H1 (cell line): ENCODE results near the gene VPS35L.

Experiments used
- BRCA1 ChIP-seq: IDR thresholded peaks from 2 replicates; pipeline ENCODE4 v1.6.1; 2012; ENCODE audit warnings: low read depth, low read length, improper control_type of control experiment
- CEBPB ChIP-seq: IDR thresholded peaks from 2 replicates; pipeline ENCODE4 v1.6.1; 2012; ENCODE audit warnings: low read depth, low read length
- CREB1 ChIP-seq: IDR thresholded peaks from 2 replicates; pipeline ENCODE4 v1.6.1; 2012; ENCODE audit warnings: inconsistent platforms
- EP300 ChIP-seq, 2 experiments: IDR thresholded peaks; 1 replicate in 1 of 2; 2 replicates in 1 of 2; pipeline ENCODE4 v1.6.1; 2011 to 2012; ENCODE audit warnings: low read depth in 2 of 2, low read length in 2 of 2, mild to moderate bottlenecking in 2 of 2, borderline replicate concordance in 1 of 2, inconsistent platforms in 1 of 2, moderate library complexity in 1 of 2
- EZH2 ChIP-seq: fragments of 200-600 bp; sonication (generic); IDR thresholded peaks from 2 replicates; pipeline ENCODE4 v1.7.1; 2012; ENCODE audit warnings: low read depth, mild to moderate bottlenecking, moderate library complexity, low read length, inconsistent platforms; ENCODE audit not compliant: severe bottlenecking
- GABPA ChIP-seq: IDR thresholded peaks from 2 replicates; pipeline ENCODE4 v1.6.1; 2011; ENCODE audit warnings: mild to moderate bottlenecking, low read length, moderate library complexity, borderline replicate concordance; ENCODE audit not compliant: insufficient read depth
- HDAC2 ChIP-seq, 2 experiments: fragments of 300-600 bp in 1 of 2; sonication (generic) in 1 of 2; IDR thresholded peaks; 2 replicates each; pipeline ENCODE4 v1.6.1; 2011 to 2012; ENCODE audit warnings: low read depth in 2 of 2, low read length in 2 of 2, mild to moderate bottlenecking in 2 of 2, moderate library complexity in 2 of 2, borderline replicate concordance in 1 of 2, inconsistent platforms in 1 of 2
- POLR2AphosphoS5 ChIP-seq: IDR thresholded peaks from 2 replicates; pipeline ENCODE4 v1.6.1; 2011; ENCODE audit warnings: low read depth, low read length
- RAD21 ChIP-seq, 2 experiments: IDR thresholded peaks in 1 of 2; conservative IDR thresholded peaks in 1 of 2; 2 replicates each; pipeline ENCODE4 v1.6.1; 2011; ENCODE audit warnings: low read depth in 2 of 2, low read length in 2 of 2, improper control_type of control experiment in 1 of 2, inconsistent platforms in 1 of 2, mild to moderate bottlenecking in 1 of 2, moderate library complexity in 1 of 2
- RFX5 ChIP-seq: IDR thresholded peaks from 2 replicates; pipeline ENCODE4 v1.6.1; 2011; ENCODE audit warnings: low read depth, low read length, improper control_type of control experiment, borderline replicate concordance
- RNF2 ChIP-seq: fragments of 200-900, 300-1000 bp; sonication (generic); IDR thresholded peaks from 2 replicates; pipeline ENCODE4 v1.7.1; 2016; ENCODE audit warnings: borderline replicate concordance, low read depth, mild to moderate bottlenecking, antibody characterized with exemption, low read length; ENCODE audit not compliant: poor library complexity, severe bottlenecking; ENCODE audit errors: missing control alignments
- TEAD4 ChIP-seq: IDR thresholded peaks from 2 replicates; pipeline ENCODE4 v1.6.1; 2012; ENCODE audit warnings: low read depth, low read length, inconsistent platforms, mixed read lengths
- TF ChIP-seq, protein P1 (sequence below): fragments of 300-600 bp; sonication (generic); IDR thresholded peaks from 2 replicates; pipeline ENCODE4 v1.7.1; 2012; ENCODE audit warnings: low read length, moderate library complexity, mild to moderate bottlenecking, inconsistent platforms; ENCODE audit not compliant: insufficient replicate concordance
- TF ChIP-seq, protein P2 (sequence below): IDR thresholded peaks from 2 replicates; pipeline ENCODE4 v1.6.1; 2011; ENCODE audit warnings: low read length, improper control_type of control experiment

DNA sequence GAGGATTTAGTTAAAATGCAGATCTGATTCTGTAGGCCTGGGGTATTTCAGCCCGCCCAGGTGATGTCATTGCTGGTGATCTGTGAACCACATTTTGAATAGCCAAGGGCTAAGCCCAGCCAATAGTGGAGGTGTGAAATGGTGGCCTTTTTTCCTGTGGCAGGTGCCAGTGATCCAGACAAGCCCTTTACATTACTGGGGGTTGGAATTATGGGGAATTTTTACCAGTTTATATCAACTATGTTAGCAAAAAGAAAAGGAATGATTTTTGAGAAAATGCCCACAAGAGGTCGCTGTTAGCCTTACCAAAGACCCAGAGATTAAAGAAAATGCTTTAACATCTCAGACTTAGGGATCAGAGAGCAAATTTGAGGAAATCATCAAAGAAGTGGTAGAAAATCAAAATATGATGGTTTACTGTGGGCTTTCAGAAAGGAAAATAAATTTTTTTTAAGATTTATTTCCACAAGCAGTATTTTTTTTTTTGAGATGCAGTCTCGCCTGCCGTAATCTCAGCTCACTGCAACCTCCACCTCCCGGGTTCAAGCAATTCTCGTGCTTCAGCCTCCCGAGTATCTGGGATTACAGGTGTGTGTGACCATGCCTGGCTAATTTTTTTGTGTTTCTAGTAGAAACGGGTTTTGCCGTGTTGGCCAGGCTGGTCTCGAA is 3.9 kb downstream of the VPS35L start:
- TF ChIP-seq EP300 (IDR thresholded peaks at IDR 0.05; ENCODE audit: borderline replicate concordance in 1 of 2, low read depth in 2 of 2, low read length in 2 of 2) (no peak), POLR2AphosphoS5 (no peak), RFX5 (no peak), EZH2 (no peak), RAD21 (IDR thresholded peaks at IDR 0.05 in 1 of 2, conservative IDR thresholded peaks at IDR 0.05 in 1 of 2; ENCODE audit: low read depth in 2 of 2, low read length in 2 of 2) (peak; percentile 56 to 63), CREB1 (no peak), BRCA1 (no peak), CEBPB (no peak), HDAC2 (IDR thresholded peaks at IDR 0.05; ENCODE audit: borderline replicate concordance in 1 of 2, low read depth in 2 of 2, low read length in 2 of 2) (no peak), GABPA (no peak), RNF2 (no peak), TEAD4 (no peak)
- TF ChIP-seq, protein P1, sequence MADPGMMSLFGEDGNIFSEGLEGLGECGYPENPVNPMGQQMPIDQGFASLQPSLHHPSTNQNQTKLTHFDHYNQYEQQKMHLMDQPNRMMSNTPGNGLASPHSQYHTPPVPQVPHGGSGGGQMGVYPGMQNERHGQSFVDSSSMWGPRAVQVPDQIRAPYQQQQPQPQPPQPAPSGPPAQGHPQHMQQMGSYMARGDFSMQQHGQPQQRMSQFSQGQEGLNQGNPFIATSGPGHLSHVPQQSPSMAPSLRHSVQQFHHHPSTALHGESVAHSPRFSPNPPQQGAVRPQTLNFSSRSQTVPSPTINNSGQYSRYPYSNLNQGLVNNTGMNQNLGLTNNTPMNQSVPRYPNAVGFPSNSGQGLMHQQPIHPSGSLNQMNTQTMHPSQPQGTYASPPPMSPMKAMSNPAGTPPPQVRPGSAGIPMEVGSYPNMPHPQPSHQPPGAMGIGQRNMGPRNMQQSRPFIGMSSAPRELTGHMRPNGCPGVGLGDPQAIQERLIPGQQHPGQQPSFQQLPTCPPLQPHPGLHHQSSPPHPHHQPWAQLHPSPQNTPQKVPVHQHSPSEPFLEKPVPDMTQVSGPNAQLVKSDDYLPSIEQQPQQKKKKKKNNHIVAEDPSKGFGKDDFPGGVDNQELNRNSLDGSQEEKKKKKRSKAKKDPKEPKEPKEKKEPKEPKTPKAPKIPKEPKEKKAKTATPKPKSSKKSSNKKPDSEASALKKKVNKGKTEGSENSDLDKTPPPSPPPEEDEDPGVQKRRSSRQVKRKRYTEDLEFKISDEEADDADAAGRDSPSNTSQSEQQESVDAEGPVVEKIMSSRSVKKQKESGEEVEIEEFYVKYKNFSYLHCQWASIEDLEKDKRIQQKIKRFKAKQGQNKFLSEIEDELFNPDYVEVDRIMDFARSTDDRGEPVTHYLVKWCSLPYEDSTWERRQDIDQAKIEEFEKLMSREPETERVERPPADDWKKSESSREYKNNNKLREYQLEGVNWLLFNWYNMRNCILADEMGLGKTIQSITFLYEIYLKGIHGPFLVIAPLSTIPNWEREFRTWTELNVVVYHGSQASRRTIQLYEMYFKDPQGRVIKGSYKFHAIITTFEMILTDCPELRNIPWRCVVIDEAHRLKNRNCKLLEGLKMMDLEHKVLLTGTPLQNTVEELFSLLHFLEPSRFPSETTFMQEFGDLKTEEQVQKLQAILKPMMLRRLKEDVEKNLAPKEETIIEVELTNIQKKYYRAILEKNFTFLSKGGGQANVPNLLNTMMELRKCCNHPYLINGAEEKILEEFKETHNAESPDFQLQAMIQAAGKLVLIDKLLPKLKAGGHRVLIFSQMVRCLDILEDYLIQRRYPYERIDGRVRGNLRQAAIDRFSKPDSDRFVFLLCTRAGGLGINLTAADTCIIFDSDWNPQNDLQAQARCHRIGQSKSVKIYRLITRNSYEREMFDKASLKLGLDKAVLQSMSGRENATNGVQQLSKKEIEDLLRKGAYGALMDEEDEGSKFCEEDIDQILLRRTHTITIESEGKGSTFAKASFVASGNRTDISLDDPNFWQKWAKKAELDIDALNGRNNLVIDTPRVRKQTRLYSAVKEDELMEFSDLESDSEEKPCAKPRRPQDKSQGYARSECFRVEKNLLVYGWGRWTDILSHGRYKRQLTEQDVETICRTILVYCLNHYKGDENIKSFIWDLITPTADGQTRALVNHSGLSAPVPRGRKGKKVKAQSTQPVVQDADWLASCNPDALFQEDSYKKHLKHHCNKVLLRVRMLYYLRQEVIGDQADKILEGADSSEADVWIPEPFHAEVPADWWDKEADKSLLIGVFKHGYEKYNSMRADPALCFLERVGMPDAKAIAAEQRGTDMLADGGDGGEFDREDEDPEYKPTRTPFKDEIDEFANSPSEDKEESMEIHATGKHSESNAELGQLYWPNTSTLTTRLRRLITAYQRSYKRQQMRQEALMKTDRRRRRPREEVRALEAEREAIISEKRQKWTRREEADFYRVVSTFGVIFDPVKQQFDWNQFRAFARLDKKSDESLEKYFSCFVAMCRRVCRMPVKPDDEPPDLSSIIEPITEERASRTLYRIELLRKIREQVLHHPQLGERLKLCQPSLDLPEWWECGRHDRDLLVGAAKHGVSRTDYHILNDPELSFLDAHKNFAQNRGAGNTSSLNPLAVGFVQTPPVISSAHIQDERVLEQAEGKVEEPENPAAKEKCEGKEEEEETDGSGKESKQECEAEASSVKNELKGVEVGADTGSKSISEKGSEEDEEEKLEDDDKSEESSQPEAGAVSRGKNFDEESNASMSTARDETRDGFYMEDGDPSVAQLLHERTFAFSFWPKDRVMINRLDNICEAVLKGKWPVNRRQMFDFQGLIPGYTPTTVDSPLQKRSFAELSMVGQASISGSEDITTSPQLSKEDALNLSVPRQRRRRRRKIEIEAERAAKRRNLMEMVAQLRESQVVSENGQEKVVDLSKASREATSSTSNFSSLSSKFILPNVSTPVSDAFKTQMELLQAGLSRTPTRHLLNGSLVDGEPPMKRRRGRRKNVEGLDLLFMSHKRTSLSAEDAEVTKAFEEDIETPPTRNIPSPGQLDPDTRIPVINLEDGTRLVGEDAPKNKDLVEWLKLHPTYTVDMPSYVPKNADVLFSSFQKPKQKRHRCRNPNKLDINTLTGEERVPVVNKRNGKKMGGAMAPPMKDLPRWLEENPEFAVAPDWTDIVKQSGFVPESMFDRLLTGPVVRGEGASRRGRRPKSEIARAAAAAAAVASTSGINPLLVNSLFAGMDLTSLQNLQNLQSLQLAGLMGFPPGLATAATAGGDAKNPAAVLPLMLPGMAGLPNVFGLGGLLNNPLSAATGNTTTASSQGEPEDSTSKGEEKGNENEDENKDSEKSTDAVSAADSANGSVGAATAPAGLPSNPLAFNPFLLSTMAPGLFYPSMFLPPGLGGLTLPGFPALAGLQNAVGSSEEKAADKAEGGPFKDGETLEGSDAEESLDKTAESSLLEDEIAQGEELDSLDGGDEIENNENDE = no peak
- TF ChIP-seq, protein P2, sequence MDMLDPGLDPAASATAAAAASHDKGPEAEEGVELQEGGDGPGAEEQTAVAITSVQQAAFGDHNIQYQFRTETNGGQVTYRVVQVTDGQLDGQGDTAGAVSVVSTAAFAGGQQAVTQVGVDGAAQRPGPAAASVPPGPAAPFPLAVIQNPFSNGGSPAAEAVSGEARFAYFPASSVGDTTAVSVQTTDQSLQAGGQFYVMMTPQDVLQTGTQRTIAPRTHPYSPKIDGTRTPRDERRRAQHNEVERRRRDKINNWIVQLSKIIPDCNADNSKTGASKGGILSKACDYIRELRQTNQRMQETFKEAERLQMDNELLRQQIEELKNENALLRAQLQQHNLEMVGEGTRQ = no peak
